ENCODE measurements around the gene EML1.

The EML1 gene

GRCh38 chr14:99891266-99891665 is 98.1 kb downstream of the EML1 start:
- Histone ChIP-seq H3K36me3 (ENCODE audit: insufficient read depth, low read length) (no peaks in the 10 kb centered on the region; the same call in 1 of the 2 replicates), H3K4me1 (ENCODE audit: insufficient read depth, low read length) (peaks cover 51% of the 10 kb centered on the region), H3K9ac (ENCODE audit: low read depth, low read length) (no peak overlapping the region), H3K9me3 (ENCODE audit: insufficient read depth, low read depth, low read length) (no peaks in the 10 kb centered on the region), H3K4me3 (ENCODE audit: low read length) (no peak overlapping the region), H3K27me3 (ENCODE audit: insufficient read depth, low read length) (no peaks in the 10 kb centered on the region), H3K27ac (ENCODE audit: low read depth, low read length) (no peak overlapping the region)
- WGBS: 92% methylated on average over 2 of the region's 2 CpGs

- Histone ChIP-seq H3K27ac (ENCODE audit: low read depth, low read length) (no peak overlapping the region), H3K4me1 (ENCODE audit: insufficient read depth, low read length) (peaks cover 51% of the 10 kb centered on the region), H3K9ac (ENCODE audit: low read depth, low read length) (0 out of 2 replicates have a peak overlapping the region, but pooled peaks have one; percentile 7), H3K4me3 (ENCODE audit: low read length) (no peak overlapping the region), H3K36me3 (ENCODE audit: insufficient read depth, low read length) (no peaks in the 10 kb centered on the region; the same call in 1 of the 2 replicates), H3K9me3 (ENCODE audit: insufficient read depth, low read depth, low read length) (no peaks in the 10 kb centered on the region), H3K27me3 (ENCODE audit: insufficient read depth, low read length) (no peaks in the 10 kb centered on the region)
- 85% methylated on average over 10 of the region's 10 CpGs for WGBS
These were observed 98.7 kb downstream of the EML1 start for GRCh38 chr14:99891900-99892299.

DNA sequence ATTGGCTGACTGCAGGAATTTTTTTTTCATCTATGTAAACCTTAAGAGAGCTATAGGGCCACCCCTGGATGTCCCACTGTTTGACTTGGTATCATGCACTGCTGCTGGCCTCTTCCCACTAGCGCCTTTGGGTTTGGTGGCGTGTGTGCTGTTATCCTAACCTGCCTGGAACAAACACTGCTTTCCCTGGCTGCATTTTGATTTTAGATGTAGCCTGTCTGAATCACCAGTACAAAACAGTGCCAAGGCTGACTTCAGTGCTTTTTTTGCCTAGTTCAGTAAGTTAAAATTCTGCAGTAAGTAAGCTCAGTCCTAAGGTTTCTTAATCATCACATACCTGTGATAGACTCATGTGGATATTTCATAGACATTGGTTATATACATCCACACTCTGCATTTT is 99.2 kb downstream of the EML1 start:
- Histone ChIP-seq H3K4me3 (ENCODE audit: low read length) (no peak overlapping the region), H3K9me3 (ENCODE audit: insufficient read depth, low read depth, low read length) (no peaks in the 10 kb centered on the region), H3K27ac (ENCODE audit: low read depth, low read length) (no peak overlapping the region), H3K4me1 (ENCODE audit: insufficient read depth, low read length) (peaks cover 51% of the 10 kb centered on the region), H3K27me3 (ENCODE audit: insufficient read depth, low read length) (no peaks in the 10 kb centered on the region), H3K36me3 (ENCODE audit: insufficient read depth, low read length) (no peaks in the 10 kb centered on the region; the same call in 1 of the 2 replicates), H3K9ac (ENCODE audit: low read depth, low read length) (no peak overlapping the region)
- WGBS: 94% methylated on average over 2 of the region's 2 CpGs

- Histone ChIP-seq H3K9me3 (ENCODE audit: insufficient read depth, low read depth, low read length) (no peaks in the 10 kb centered on the region), H3K27me3 (ENCODE audit: insufficient read depth, low read length) (no peaks in the 10 kb centered on the region), H3K27ac (ENCODE audit: low read depth, low read length) (no peak overlapping the region), H3K4me1 (ENCODE audit: insufficient read depth, low read length) (peaks cover 21% of the 10 kb centered on the region), H3K9ac (ENCODE audit: low read depth, low read length) (no peak overlapping the region), H3K4me3 (ENCODE audit: low read length) (no peak overlapping the region), H3K36me3 (ENCODE audit: insufficient read depth, low read length) (peaks cover 7% of the 10 kb centered on the region; the same call in 1 of the 2 replicates)
- 86% methylated on average over 3 of the region's 3 CpGs for WGBS
These were observed 103.1 kb downstream of the EML1 start for GRCh38 chr14:99896361-99896760.

GRCh38 chr14:99899578-99900178 is 106.5 kb downstream of the EML1 start:
- no peak overlapping the region for H3K9ac ChIP-seq (ENCODE audit: low read depth, low read length)
- WGBS: 93% methylated on average over 4 of the region's 7 CpGs
- peaks cover 2% of the 10 kb centered on the region; the same call in 1 of the 2 replicates for H3K4me1 ChIP-seq (ENCODE audit: insufficient read depth, low read length)
- H3K27me3 ChIP-seq (ENCODE audit: insufficient read depth, low read length): no peaks in the 10 kb centered on the region
- no peak overlapping the region for H3K4me3 ChIP-seq (ENCODE audit: low read length)
- H3K9me3 ChIP-seq (ENCODE audit: insufficient read depth, low read depth, low read length): peaks cover 19% of the 10 kb centered on the region
- H3K36me3 ChIP-seq (ENCODE audit: insufficient read depth, low read length): peaks cover 39% of the 10 kb centered on the region
- H3K27ac ChIP-seq (ENCODE audit: low read depth, low read length): no peak overlapping the region

DNA sequence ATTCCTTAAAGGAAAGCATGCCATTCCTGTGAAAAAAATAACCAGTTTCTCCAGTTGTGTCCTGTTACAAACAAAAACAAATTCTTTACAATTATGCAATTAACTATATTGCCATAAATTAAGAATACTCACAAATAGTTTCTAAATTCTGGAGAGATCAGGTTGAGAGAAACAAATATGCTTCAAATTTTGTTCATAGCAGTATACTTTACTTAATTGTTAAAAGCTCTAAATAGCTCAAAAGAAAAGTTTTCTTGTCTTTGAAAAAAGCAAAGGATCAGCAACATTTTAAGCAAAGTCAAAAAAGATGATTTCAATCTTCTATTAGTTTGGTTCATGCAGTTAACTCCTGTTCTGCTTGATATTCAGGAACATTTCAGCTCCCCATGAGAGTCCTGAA is 109.7 kb downstream of the EML1 start:
- H3K9me3 ChIP-seq (ENCODE audit: insufficient read depth, low read depth, low read length): peaks cover 19% of the 10 kb centered on the region
- no peaks in the 10 kb centered on the region for H3K27me3 ChIP-seq (ENCODE audit: insufficient read depth, low read length)
- H3K27ac ChIP-seq (ENCODE audit: low read depth, low read length): no peak overlapping the region
- peaks cover 43% of the 10 kb centered on the region for H3K36me3 ChIP-seq (ENCODE audit: insufficient read depth, low read length)
- H3K4me1 ChIP-seq (ENCODE audit: insufficient read depth, low read length): no peaks in the 10 kb centered on the region
- no peak overlapping the region for H3K4me3 ChIP-seq (ENCODE audit: low read length)
- no peak overlapping the region for H3K9ac ChIP-seq (ENCODE audit: low read depth, low read length)

- Histone ChIP-seq H3K27me3 (ENCODE audit: insufficient read depth, low read length) (no peaks in the 10 kb centered on the region), H3K36me3 (ENCODE audit: insufficient read depth, low read length) (peaks cover 47% of the 10 kb centered on the region), H3K4me3 (ENCODE audit: low read length) (no peak overlapping the region), H3K9me3 (ENCODE audit: insufficient read depth, low read depth, low read length) (peaks cover 19% of the 10 kb centered on the region), H3K4me1 (ENCODE audit: insufficient read depth, low read length) (no peaks in the 10 kb centered on the region), H3K9ac (ENCODE audit: low read depth, low read length) (no peak overlapping the region), H3K27ac (ENCODE audit: low read depth, low read length) (no peak overlapping the region)
- WGBS: 94% methylated on average over 2 of the region's 2 CpGs
These were observed 111.3 kb downstream of the EML1 start for GRCh38 chr14:99904506-99904905.

DNA sequence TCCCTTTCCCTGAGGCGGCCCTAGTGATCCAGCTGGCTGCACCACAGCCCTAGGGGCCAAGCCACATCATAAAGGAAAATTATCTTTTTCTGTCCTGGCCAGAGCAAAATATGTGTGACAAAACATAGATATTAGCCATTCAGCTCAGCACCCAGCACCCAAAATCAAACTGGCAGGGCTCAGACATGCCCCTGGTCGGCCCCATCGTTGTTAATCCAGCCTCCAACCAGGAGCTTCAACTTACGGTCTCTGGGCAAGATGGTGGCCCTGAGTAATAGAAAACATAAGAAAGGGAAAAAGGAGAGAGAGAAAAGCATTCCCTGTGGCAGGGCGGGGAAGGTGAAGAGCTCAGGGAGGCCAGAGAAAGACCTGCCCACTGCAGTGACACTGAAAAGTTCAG is 111.9 kb downstream of the EML1 start:
- H3K27me3 ChIP-seq (ENCODE audit: insufficient read depth, low read length): no peaks in the 10 kb centered on the region
- WGBS: 90% methylated on average over 5 of the region's 5 CpGs
- 0 out of 2 replicates have a peak, but pooled peaks cover 6% of the 10 kb centered on the region for H3K4me1 ChIP-seq (ENCODE audit: insufficient read depth, low read length)
- H3K9me3 ChIP-seq (ENCODE audit: insufficient read depth, low read depth, low read length): peaks cover 19% of the 10 kb centered on the region
- H3K36me3 ChIP-seq (ENCODE audit: insufficient read depth, low read length): peaks cover 52% of the 10 kb centered on the region
- no peak overlapping the region for H3K4me3 ChIP-seq (ENCODE audit: low read length)
- no peak overlapping the region for H3K9ac ChIP-seq (ENCODE audit: low read depth, low read length)
- H3K27ac ChIP-seq (ENCODE audit: low read depth, low read length): no peak overlapping the region

- WGBS: 95% methylated on average over 24 of the region's 24 CpGs
- H3K9me3 ChIP-seq (ENCODE audit: insufficient read depth, low read depth, low read length): peaks cover 6% of the 10 kb centered on the region
- H3K4me1 ChIP-seq (ENCODE audit: insufficient read depth, low read length): peaks cover 13% of the 10 kb centered on the region; the same call in 1 of the 2 replicates
- H3K4me3 ChIP-seq (ENCODE audit: low read length): no peak overlapping the region
- peaks cover 51% of the 10 kb centered on the region for H3K36me3 ChIP-seq (ENCODE audit: insufficient read depth, low read length)
- H3K27me3 ChIP-seq (ENCODE audit: insufficient read depth, low read length): no peaks in the 10 kb centered on the region
- H3K27ac ChIP-seq (ENCODE audit: low read depth, low read length): no peak overlapping the region
- H3K9ac ChIP-seq (ENCODE audit: low read depth, low read length): no peak overlapping the region
These were observed 114.8 kb downstream of the EML1 start for GRCh38 chr14:99907761-99908652.

GRCh38 chr14:99908653-99909250 is 115.5 kb downstream of the EML1 start:
- H3K27me3 ChIP-seq (ENCODE audit: insufficient read depth, low read length): no peaks in the 10 kb centered on the region
- no peak overlapping the region for H3K4me3 ChIP-seq (ENCODE audit: low read length)
- no peaks in the 10 kb centered on the region for H3K9me3 ChIP-seq (ENCODE audit: insufficient read depth, low read depth, low read length)
- H3K9ac ChIP-seq (ENCODE audit: low read depth, low read length): no peak overlapping the region
- H3K4me1 ChIP-seq (ENCODE audit: insufficient read depth, low read length): peaks cover 13% of the 10 kb centered on the region; the same call in 1 of the 2 replicates
- 92% methylated on average over 7 of the region's 7 CpGs for WGBS
- H3K36me3 ChIP-seq (ENCODE audit: insufficient read depth, low read length): peaks cover 44% of the 10 kb centered on the region
- no peak overlapping the region for H3K27ac ChIP-seq (ENCODE audit: low read depth, low read length)

DNA sequence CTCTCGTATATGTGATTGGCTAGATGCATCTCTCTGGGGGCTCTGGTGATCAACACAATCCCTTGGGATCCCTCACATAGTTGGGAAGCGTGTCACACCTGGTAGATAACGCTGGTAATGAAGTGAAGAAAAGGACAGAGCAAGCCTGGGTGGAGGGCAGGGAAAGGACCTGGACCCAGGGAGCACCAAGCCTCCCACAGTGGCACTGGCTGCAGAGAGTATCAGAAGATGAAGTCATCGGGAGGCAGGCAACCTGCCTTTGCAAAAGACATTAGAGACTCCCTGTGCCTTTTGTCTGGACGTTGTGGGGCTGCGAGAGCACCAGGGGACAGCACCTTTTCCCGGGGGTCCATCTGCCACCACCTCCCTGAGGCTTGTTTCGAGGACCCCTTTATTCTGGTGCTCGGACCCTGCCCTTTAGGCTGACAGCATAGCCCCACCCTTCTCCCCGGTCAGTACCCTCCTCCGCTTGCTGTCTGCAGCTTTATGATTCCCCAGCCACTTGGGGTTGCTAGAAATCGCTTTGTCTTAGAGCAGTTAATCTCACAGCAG is 116.4 kb downstream of the EML1 start:
- 90% methylated on average over 12 of the region's 12 CpGs for WGBS
- H3K9me3 ChIP-seq (ENCODE audit: insufficient read depth, low read depth, low read length): no peaks in the 10 kb centered on the region

More for the DNA sequence above, 116.4 kb downstream of the EML1 start:
- Histone ChIP-seq H3K27ac (ENCODE audit: low read depth, low read length) (no peak overlapping the region), H3K9ac (ENCODE audit: low read depth, low read length) (no peak overlapping the region), H3K4me1 (ENCODE audit: insufficient read depth, low read length) (peaks cover 13% of the 10 kb centered on the region; the same call in 1 of the 2 replicates), H3K27me3 (ENCODE audit: insufficient read depth, low read length) (no peaks in the 10 kb centered on the region), H3K4me3 (ENCODE audit: low read length) (no peak overlapping the region), H3K36me3 (ENCODE audit: insufficient read depth, low read length) (peaks cover 43% of the 10 kb centered on the region)
